ENCODE results near the gene CIPC. TPM values are rescaled to one million over a fixed set of nuclear protein-coding genes. Genes with fewer than 3 reads are reported as not detected.

Gene CIPC
- total RNA-seq, 2 donors from 2014 or later = 64.7 to 87.8 TPM

- peaks cover 0 to 43% of the 10 kb centered on the region in 2 donors for H3K4me1 ChIP-seq
- peak; percentile 16 for DNase-seq (ENCODE audit: low spot score)
- H3K36me3 ChIP-seq = no peaks in the 10 kb centered on the region
- no peaks in the 10 kb centered on the region for H3K27me3 ChIP-seq
- no peaks in the 10 kb centered on the region for H3K9me3 ChIP-seq
- H3K4me3 ChIP-seq = peak overlapping the region in 1 of 2 donors; percentile 53
- no peak overlapping the region for H3K27ac ChIP-seq
- TF ChIP-seq CTCF (IDR thresholded peaks at IDR 0.05) = peak in 1 of 2 donors; percentile 33
These were observed 27.3 kb downstream of the CIPC start for GRCh38 chr14:77125281-77125801.

GRCh38 chr14:77125823-77126325 lies 27.8 kb downstream of the CIPC start:
- Histone ChIP-seq H3K4me3 (no peak overlapping the region), H3K36me3 (no peaks in the 10 kb centered on the region), H3K9me3 (no peaks in the 10 kb centered on the region), H3K27me3 (no peaks in the 10 kb centered on the region), H3K27ac (no peak overlapping the region), H3K4me1 (peaks cover 0 to 37% of the 10 kb centered on the region in 2 donors)
- DNase-seq (ENCODE audit: low spot score) = no peak
- TF ChIP-seq CTCF (IDR thresholded peaks at IDR 0.05) = no peak

- peak; percentile 50 for DNase-seq (ENCODE audit: low spot score)
- no peak overlapping the region for H3K27ac ChIP-seq
- H3K4me3 ChIP-seq = no peak overlapping the region
- no peaks in the 10 kb centered on the region for H3K36me3 ChIP-seq
- TF ChIP-seq CTCF (IDR thresholded peaks at IDR 0.05) = no peak
- H3K4me1 ChIP-seq = peaks cover 0 to 31% of the 10 kb centered on the region in 2 donors
- no peaks in the 10 kb centered on the region for H3K9me3 ChIP-seq
- H3K27me3 ChIP-seq = no peaks in the 10 kb centered on the region
These were observed 28.5 kb downstream of the CIPC start for GRCh38 chr14:77126461-77126990.

- DNase-seq (ENCODE audit: low spot score) = no peak
- peaks cover 0 to 20% of the 10 kb centered on the region in 2 donors for H3K4me1 ChIP-seq
These were observed 30.4 kb downstream of the CIPC start for GRCh38 chr14:77128414-77128891.

GRCh38 chr14:77130386-77130785 lies 32.3 kb downstream of the CIPC start:
- TF ChIP-seq CTCF (IDR thresholded peaks at IDR 0.05) = no peak
- Histone ChIP-seq H3K4me3 (no peak overlapping the region), H3K9me3 (no peaks in the 10 kb centered on the region), H3K27me3 (no peaks in the 10 kb centered on the region), H3K4me1 (peaks cover 0 to 2% of the 10 kb centered on the region in 2 donors), H3K27ac (no peak overlapping the region), H3K36me3 (no peaks in the 10 kb centered on the region)
- DNase-seq (ENCODE audit: low spot score) = peak; percentile 16

More at GRCh38 chr14:77128414-77128891, 30.4 kb downstream of the CIPC start:
- TF ChIP-seq CTCF (IDR thresholded peaks at IDR 0.05) = no peak
- Histone ChIP-seq H3K4me3 (no peak overlapping the region), H3K9me3 (no peaks in the 10 kb centered on the region), H3K27me3 (no peaks in the 10 kb centered on the region), H3K36me3 (no peaks in the 10 kb centered on the region), H3K27ac (no peak overlapping the region)

All from right atrium auricular region (tissue), 2 donors.